Measurements from ENCODE around the gene CAPN11. TPM values are rescaled to one million over a fixed set of nuclear protein-coding genes. Genes with fewer than 3 reads are reported as not detected.

Gene CAPN11
- polyA plus RNA-seq, 1 donor from 2014 or later, result not detected

DNA sequence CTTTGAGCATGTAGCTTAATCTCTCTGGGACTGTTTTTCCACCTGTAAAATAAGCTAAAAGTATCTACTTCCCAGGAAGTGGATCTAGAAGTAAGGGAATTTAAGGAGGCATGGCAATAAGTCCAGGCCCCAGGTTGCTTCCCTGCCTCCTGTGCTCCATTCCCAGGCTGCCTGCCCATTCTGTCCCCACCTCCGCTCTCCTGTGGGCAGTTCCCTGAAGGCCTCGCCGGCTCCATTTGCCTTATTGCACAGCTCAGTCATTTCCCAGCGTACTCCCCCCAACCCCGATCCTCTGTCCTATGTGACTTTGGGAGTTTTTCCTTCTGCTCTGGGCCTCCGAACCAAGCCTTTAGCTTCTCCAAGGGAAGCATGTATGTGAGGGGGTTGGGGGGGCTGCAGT lies 69.4 kb downstream of the CAPN11 start:
- H3K9me3 ChIP-seq (ENCODE audit: low read length), result no peaks in the 10 kb centered on the region
- H3K9ac ChIP-seq (ENCODE audit: low read length), result no peak overlapping the region
- peaks cover 3% of the 10 kb centered on the region for H3K79me2 ChIP-seq (replicated peaks; ENCODE audit: insufficient read depth, low read length)
- H3K9me2 ChIP-seq (ENCODE audit: insufficient read depth, low read length), result no peaks in the 10 kb centered on the region
- H3K27ac ChIP-seq (ENCODE audit: low read length), result no peak overlapping the region
- H4K20me1 ChIP-seq (ENCODE audit: insufficient read depth), result no peaks in the 10 kb centered on the region
- H3K4me2 ChIP-seq (ENCODE audit: low read length), result no peak overlapping the region
- TF ChIP-seq EP300 (conservative IDR thresholded peaks at IDR 0.05; ENCODE audit: poor library complexity, severe bottlenecking) (no peak), RAD21 (conservative IDR thresholded peaks at IDR 0.05) (no peak), MXI1 (conservative IDR thresholded peaks at IDR 0.05; ENCODE audit: poor library complexity, severe bottlenecking) (no peak), TAF1 (IDR thresholded peaks at IDR 0.05; ENCODE audit: low read depth) (no peak), EZH2 (IDR thresholded peaks at IDR 0.05; ENCODE audit: borderline replicate concordance, insufficient read depth, low read length, poor library complexity, severe bottlenecking) (no peak), SMC3 (conservative IDR thresholded peaks at IDR 0.05; ENCODE audit: poor library complexity) (no peak), REST (IDR thresholded peaks at IDR 0.05; ENCODE audit: borderline replicate concordance) (no peak), POLR2AphosphoS5 (IDR thresholded peaks at IDR 0.05) (no peak)
- TF ChIP-seq, protein P1, sequence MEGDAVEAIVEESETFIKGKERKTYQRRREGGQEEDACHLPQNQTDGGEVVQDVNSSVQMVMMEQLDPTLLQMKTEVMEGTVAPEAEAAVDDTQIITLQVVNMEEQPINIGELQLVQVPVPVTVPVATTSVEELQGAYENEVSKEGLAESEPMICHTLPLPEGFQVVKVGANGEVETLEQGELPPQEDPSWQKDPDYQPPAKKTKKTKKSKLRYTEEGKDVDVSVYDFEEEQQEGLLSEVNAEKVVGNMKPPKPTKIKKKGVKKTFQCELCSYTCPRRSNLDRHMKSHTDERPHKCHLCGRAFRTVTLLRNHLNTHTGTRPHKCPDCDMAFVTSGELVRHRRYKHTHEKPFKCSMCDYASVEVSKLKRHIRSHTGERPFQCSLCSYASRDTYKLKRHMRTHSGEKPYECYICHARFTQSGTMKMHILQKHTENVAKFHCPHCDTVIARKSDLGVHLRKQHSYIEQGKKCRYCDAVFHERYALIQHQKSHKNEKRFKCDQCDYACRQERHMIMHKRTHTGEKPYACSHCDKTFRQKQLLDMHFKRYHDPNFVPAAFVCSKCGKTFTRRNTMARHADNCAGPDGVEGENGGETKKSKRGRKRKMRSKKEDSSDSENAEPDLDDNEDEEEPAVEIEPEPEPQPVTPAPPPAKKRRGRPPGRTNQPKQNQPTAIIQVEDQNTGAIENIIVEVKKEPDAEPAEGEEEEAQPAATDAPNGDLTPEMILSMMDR (IDR thresholded peaks at IDR 0.05; ENCODE audit: poor library complexity, severe bottlenecking), result no peak
- no peak overlapping the region for H3K4me3 ChIP-seq (ENCODE audit: low read length)
- no peaks in the 10 kb centered on the region for H3K36me3 ChIP-seq (ENCODE audit: insufficient read depth, low read length)
- H3K27me3 ChIP-seq (ENCODE audit: insufficient read depth, low read depth, low read length), result no peaks in the 10 kb centered on the region
- H2AFZ ChIP-seq (ENCODE audit: low read depth, low read length), result no peak overlapping the region
- H3F3A ChIP-seq (ENCODE audit: insufficient read depth, low read length, poor library complexity, severe bottlenecking), result no peaks in the 10 kb centered on the region

DNA sequence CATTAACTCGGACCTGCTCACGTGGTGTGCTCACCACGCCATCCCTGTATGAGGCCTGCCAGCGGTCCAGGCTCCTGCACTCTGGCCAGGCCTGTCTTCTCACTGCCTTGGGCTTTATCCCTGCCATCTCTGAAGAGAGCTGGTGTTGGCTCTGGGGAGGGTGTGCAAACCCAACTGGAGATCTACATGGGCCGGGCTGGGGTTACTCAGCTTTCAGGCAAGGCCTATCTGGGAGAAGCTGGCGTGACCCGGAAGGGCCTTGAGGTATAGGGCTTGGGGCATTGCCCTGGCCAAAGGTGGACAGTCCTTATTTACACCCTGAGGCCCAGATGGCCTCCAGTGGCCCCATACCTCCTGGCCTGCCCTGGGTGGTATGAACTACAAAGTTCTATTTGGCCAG lies 69.8 kb downstream of the CAPN11 start:
- no peaks in the 10 kb centered on the region for H4K20me1 ChIP-seq (ENCODE audit: insufficient read depth)
- no peak overlapping the region for H3K9ac ChIP-seq (ENCODE audit: low read length)
- no peaks in the 10 kb centered on the region for H3K36me3 ChIP-seq (ENCODE audit: insufficient read depth, low read length)
- no peak overlapping the region for H3K27ac ChIP-seq (ENCODE audit: low read length)
- no peaks in the 10 kb centered on the region for H3K27me3 ChIP-seq (ENCODE audit: insufficient read depth, low read depth, low read length)
- no peak overlapping the region for H2AFZ ChIP-seq (ENCODE audit: low read depth, low read length)
- peaks cover 3% of the 10 kb centered on the region for H3K79me2 ChIP-seq (replicated peaks; ENCODE audit: insufficient read depth, low read length)
- H3F3A ChIP-seq (ENCODE audit: insufficient read depth, low read length, poor library complexity, severe bottlenecking), result no peaks in the 10 kb centered on the region
- H3K9me2 ChIP-seq (ENCODE audit: insufficient read depth, low read length), result no peaks in the 10 kb centered on the region
- no peak overlapping the region for H3K4me2 ChIP-seq (ENCODE audit: low read length)
- no peaks in the 10 kb centered on the region for H3K9me3 ChIP-seq (ENCODE audit: low read length)
- TF ChIP-seq SMC3 (conservative IDR thresholded peaks at IDR 0.05; ENCODE audit: poor library complexity), result no peak
- TF ChIP-seq EZH2 (IDR thresholded peaks at IDR 0.05; ENCODE audit: borderline replicate concordance, insufficient read depth, low read length, poor library complexity, severe bottlenecking), result no peak
- no peak for TF ChIP-seq EP300 (conservative IDR thresholded peaks at IDR 0.05; ENCODE audit: poor library complexity, severe bottlenecking)
- no peak for TF ChIP-seq POLR2AphosphoS5 (IDR thresholded peaks at IDR 0.05)
- TF ChIP-seq TAF1 (IDR thresholded peaks at IDR 0.05; ENCODE audit: low read depth), result no peak
- TF ChIP-seq, protein P1 (IDR thresholded peaks at IDR 0.05; ENCODE audit: poor library complexity, severe bottlenecking), result no peak
- no peak overlapping the region for H3K4me3 ChIP-seq (ENCODE audit: low read length)

Measured in neural cell (in vitro differentiated cells).